Astrocyte of the cerebellum (primary cell): ENCODE results near the gene NEK6.
A peak's percentile ranks its signal among the peaks of the same experiment; 100 is the strongest.

ENCODE experiments used
- DNase-seq: peaks from one replicate; pipeline ENCODE4 v3.0.0-alpha.2; 2011; ENCODE audit warnings: low read depth
- H3K4me3 ChIP-seq: 2 replicates; pipeline ENCODE4 v1.5.1; 2011; ENCODE audit warnings: mild to moderate bottlenecking, low read depth, low read length, moderate library complexity
- in situ Hi-C: cut with HindIII; loops from 2 replicates; pipeline ENCODE4 v1.10.0; 2017; ENCODE audit warnings: low sequenced_read_pairs
- TF ChIP-seq, protein P1 (sequence below): IDR thresholded peaks from 2 replicates; pipeline ENCODE4 v1.5.1; 2012; ENCODE audit warnings: low read length, low read depth, moderate library complexity, mild to moderate bottlenecking; ENCODE audit errors: missing control alignments

The NEK6 gene

DNA sequence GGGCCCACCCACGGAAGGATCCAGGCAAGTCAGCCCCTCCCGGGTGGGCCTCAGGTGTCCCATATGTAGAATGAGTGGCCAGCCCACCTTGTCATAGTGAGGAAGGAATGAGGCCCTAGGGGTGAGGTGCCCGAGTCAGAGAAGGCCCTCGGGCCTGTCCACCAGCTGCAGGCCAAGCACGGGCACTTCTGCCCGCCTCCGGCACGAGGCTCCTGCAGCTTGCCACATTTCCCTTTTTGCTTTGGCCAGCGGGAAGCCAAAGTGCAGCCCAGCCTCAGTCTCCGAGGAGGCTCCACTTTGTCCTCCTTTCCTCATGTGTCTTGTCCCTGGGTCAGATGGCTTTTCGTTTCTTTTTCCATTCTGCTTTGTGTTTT is 84.6 kb downstream of the NEK6 start:
- DNase-seq: no peak
- TF ChIP-seq, protein P1, sequence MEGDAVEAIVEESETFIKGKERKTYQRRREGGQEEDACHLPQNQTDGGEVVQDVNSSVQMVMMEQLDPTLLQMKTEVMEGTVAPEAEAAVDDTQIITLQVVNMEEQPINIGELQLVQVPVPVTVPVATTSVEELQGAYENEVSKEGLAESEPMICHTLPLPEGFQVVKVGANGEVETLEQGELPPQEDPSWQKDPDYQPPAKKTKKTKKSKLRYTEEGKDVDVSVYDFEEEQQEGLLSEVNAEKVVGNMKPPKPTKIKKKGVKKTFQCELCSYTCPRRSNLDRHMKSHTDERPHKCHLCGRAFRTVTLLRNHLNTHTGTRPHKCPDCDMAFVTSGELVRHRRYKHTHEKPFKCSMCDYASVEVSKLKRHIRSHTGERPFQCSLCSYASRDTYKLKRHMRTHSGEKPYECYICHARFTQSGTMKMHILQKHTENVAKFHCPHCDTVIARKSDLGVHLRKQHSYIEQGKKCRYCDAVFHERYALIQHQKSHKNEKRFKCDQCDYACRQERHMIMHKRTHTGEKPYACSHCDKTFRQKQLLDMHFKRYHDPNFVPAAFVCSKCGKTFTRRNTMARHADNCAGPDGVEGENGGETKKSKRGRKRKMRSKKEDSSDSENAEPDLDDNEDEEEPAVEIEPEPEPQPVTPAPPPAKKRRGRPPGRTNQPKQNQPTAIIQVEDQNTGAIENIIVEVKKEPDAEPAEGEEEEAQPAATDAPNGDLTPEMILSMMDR: no peak
- in situ Hi-C loops: no loop called here
- no peak overlapping the region for H3K4me3 ChIP-seq

DNA sequence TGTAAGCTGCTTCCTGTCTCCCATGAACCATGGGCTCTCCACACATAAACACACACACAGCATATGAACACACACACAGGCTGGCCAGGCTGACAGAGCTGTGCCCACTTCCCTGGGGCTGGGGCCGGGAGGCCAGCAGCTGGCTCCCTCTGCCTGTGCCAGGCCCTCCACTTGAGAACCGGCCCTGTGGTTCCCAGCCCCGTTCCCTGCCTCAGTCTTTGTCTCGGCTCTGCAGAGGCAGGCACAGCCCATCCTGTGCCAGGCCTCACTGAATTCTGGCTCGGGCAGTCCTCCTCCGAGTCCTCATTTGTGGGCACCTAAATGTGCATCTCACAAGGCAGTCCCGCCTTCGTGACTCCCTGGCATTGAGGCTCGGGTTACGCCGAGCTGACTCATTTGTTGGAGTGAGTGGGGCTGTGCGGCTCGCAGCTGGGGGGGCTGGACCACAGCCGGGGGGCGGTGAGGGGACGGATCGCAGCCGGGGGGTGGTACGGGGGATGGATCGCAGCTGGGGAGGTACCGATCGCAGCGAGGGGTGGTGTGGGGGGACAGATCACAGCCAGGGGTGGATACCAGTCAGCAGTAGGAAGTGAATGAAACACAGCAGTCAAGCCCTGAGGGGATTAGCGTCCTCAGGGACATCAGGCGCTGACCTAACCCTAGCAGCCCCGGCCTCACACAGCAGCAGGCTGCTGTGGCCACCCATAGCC is 85.2 kb downstream of the NEK6 start:
- TF ChIP-seq, protein P1: no peak
- peak; percentile 73 for DNase-seq
- H3K4me3 ChIP-seq: no peak overlapping the region
- in situ Hi-C loops: no loop called here

DNA sequence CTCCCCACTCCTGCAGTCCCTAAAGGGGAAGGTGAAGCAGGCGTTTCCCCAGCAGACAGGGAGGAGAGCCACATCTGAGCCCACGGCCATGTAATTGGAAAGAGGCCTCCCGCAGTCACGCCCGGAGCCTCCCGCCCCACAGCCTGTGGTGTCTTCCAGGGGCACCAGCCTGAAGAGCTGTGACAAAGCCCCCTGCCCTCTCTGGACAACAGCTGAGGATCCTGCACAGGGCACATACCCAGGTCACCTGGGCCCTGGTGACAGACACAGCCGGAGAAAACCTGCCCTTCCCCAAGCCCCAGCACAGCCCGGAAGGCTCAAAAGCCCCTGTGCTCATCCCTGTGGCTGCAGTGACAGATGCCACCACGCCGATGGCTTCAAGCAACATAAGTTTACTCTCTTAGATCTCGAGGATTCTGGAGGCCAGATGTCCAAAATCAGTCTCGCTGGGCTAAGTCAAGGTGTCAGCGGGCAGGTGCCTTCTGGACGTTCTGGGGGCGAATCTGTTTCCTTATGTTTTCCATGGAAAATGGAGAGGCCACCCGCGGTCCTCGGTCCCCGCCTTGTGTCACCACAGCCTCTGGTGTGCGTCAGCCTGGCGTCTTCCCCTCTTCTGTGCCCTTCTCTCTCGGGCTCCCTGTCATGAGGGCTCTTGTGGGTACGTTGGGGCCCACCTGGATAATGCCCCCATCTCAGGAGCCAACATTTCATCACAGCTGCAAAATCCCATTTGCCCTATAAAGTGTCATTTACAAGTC is 86.0 kb downstream of the NEK6 start:
- no peak for DNase-seq
- TF ChIP-seq, protein P1: no peak
- in situ Hi-C loops: no loop called here
- H3K4me3 ChIP-seq: no peak overlapping the region

DNA sequence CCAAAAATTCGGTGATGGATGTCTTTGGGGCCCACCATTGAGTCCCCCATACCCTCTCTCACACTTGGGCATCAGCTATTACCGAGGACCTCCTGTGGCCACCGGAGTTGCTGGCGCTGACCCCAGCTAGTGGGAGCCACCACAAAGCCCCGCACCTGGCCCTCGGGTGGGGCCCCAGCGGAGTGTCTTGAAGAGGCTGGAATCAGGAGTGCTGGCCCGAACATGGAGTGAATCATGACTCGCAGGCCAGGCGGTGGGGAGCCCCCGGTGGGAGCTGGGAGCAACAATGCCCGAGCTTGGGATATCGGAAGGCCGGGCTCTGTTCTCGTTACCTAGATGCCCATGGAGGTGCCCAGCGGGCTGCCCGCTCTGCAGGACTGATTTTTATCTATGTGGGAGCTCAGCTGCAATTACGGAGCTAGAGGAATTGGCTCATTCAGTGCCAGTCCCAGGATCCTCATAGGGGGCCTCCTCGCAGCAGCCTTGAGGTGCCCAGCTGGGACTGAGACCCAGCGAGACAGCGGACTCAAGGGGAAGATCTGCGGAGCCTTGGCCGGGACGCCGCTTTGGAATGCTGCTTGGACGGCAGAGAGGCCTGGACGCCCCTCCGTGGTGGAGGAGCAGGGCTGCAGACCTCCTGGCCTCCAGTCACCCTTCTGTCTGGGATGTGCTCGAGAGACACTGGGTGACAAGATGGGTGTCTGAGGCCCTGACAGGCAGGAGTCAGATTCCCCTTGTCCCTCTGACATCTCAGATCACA is 86.7 kb downstream of the NEK6 start:
- H3K4me3 ChIP-seq: no peak overlapping the region
- no peak for DNase-seq
- in situ Hi-C loops: no loop called here
- TF ChIP-seq, protein P1: no peak

DNA sequence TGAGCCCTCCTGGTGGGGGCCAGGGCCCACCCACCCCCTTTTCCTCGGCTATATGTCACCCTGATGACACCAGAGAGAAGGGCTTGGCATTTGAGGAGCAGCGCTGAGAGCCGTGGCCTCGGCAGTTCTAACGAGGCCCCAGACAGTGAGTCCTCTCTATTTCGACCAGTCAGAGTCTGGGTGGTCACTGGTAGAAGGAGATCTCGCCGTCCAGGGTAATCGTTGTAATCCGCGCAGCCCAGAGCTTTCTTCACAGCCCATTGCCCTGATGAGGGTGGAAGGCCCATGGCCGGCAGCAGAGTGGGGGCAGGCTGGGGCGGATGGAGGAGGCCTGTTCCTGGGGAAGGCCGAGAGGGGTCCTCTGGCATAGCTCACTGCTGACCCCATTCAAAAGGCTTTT is 87.3 kb downstream of the NEK6 start:
- H3K4me3 ChIP-seq: no peak overlapping the region
- no peak for DNase-seq
- in situ Hi-C loops: no loop called here
- TF ChIP-seq, protein P1: no peak

DNA sequence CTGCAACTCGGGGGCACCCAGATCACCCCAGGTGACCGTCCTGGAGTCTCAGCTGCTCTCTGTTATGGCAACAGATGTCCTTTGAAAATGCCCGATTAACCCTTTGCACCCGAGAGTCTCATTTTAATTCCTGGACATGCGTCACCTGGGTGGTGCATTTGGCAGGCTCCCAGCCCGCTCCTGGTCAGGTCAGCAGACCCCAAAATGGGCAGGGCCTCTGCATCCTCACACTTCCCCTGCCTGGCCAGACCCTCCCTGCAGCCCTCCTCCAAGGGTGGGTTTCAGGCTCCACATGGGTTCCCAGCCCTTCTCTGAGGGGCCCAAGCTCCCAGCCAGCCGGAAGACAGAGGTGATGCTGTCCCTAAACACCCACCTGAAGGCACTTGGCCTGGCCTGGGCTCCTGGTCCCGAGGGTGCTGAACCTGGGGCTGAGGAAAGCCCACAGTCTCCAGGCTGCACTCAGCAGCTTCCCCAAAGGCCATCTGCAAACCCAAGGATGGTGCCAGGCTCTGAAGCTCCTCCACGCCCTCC is 88.1 kb downstream of the NEK6 start:
- in situ Hi-C loops: no loop called here

More for the DNA sequence above, 88.1 kb downstream of the NEK6 start:
- TF ChIP-seq, protein P1: no peak
- H3K4me3 ChIP-seq: no peak overlapping the region
- DNase-seq: no peak
